Muscle layer of duodenum (tissue), 2 donors: ENCODE data around the gene GNMT.
A peak's percentile ranks its signal among the peaks of the same experiment; 100 is the strongest.
"Not testable (repeated sequence)": the region's sequence is repeated elsewhere in the genome, so short reads cannot be mapped to it uniquely, and the experiment has no call there.

Source experiments
- H3K27ac ChIP-seq: one replicate; pipeline ENCODE4 v1.7.0; 2013; ENCODE audit warnings: mild to moderate bottlenecking, low read length
- H3K27me3 ChIP-seq: one replicate; pipeline ENCODE4 v1.7.0; 2013; ENCODE audit warnings: low read depth, mild to moderate bottlenecking, control low read depth, low read length
- H3K36me3 ChIP-seq, 2 donors: one replicate each; pipeline ENCODE4 v1.7.0; 2013; ENCODE audit warnings: low read length in 2 of 2, control low read depth in 1 of 2, mild to moderate bottlenecking in 1 of 2; ENCODE audit not compliant: insufficient read depth in 2 of 2, control insufficient read depth in 1 of 2
- H3K4me1 ChIP-seq, 2 donors: one replicate each; pipeline ENCODE4 v1.7.0; 2013; ENCODE audit warnings: low read length in 2 of 2, mild to moderate bottlenecking in 2 of 2, control low read depth in 1 of 2, moderate library complexity in 1 of 2; ENCODE audit not compliant: insufficient read depth in 2 of 2, control insufficient read depth in 1 of 2
- H3K4me3 ChIP-seq, 2 donors: one replicate each; pipeline ENCODE4 v1.7.0; 2013; ENCODE audit warnings: low read length in 2 of 2, low read depth in 1 of 2, mild to moderate bottlenecking in 1 of 2
- H3K9me3 ChIP-seq, 2 donors: one replicate each; pipeline ENCODE4 v1.7.0; 2013; ENCODE audit warnings: low read length in 2 of 2, control low read depth in 1 of 2, mild to moderate bottlenecking in 1 of 2; ENCODE audit not compliant: control insufficient read depth in 1 of 2
- donor health status: healthy.

Gene GNMT

GRCh38 chr6:42979523-42980177 is 19.1 kb downstream of the GNMT start:
- Histone ChIP-seq H3K4me3 (peak overlapping the region; percentile 83 to 84), H3K4me1 (peaks cover 11 to 29% of the 10 kb centered on the region in 2 donors), H3K36me3 (no peaks in the 10 kb centered on the region), H3K9me3 (no peaks in the 10 kb centered on the region), H3K27ac (peak overlapping the region; percentile 83), H3K27me3 (no peaks in the 10 kb centered on the region)

- Histone ChIP-seq H3K4me1 (peaks cover 19 to 42% of the 10 kb centered on the region in 2 donors), H3K36me3 (no peaks in the 10 kb centered on the region), H3K27me3 (no peaks in the 10 kb centered on the region), H3K27ac (no peak overlapping the region), H3K4me3 (no peak overlapping the region), H3K9me3 (no peaks in the 10 kb centered on the region)
These were observed 21.3 kb downstream of the GNMT start for GRCh38 chr6:42981836-42982235.

- peaks cover 4 to 6% of the 10 kb centered on the region in 2 donors for H3K36me3 ChIP-seq
- H3K27me3 ChIP-seq = no peaks in the 10 kb centered on the region
- H3K9me3 ChIP-seq = no peaks in the 10 kb centered on the region
- peaks cover 31 to 46% of the 10 kb centered on the region in 2 donors for H3K4me1 ChIP-seq
- H3K27ac ChIP-seq = peak within 1 kb of the TSS; percentile 84
- peak within 1 kb of the TSS; percentile 82 to 83 for H3K4me3 ChIP-seq
These were observed 23.7 kb downstream of the GNMT start, which contains the start of gene PPP2R5D for GRCh38 chr6:42984001-42984923. TSS of gene PPP2R5D (plus strand) at chr6:42984570. CDS start at chr6:42984678, 108 bp downstream.

GRCh38 chr6:42984924-42985475 is 24.4 kb downstream of the GNMT start:
- Histone ChIP-seq H3K9me3 (no peaks in the 10 kb centered on the region), H3K4me1 (peaks cover 24 to 41% of the 10 kb centered on the region in 2 donors), H3K27ac (peak overlapping the region; percentile 33)

GRCh38 chr6:42987533-42988451 is 27.2 kb downstream of the GNMT start:
- peaks cover 24 to 39% of the 10 kb centered on the region in 2 donors for H3K4me1 ChIP-seq
- H3K4me3 ChIP-seq = no peak overlapping the region
- H3K27ac ChIP-seq = no peak overlapping the region
- no peaks in the 10 kb centered on the region for H3K9me3 ChIP-seq
- peaks cover 14 to 17% of the 10 kb centered on the region in 2 donors for H3K36me3 ChIP-seq
- H3K27me3 ChIP-seq = no peaks in the 10 kb centered on the region

More at GRCh38 chr6:42984924-42985475, 24.4 kb downstream of the GNMT start:
- Histone ChIP-seq H3K27me3 (no peaks in the 10 kb centered on the region), H3K36me3 (peaks cover 11 to 14% of the 10 kb centered on the region in 2 donors), H3K4me3 (peak overlapping the region; percentile 82 to 83)

GRCh38 chr6:42988486-42989020 is 28.0 kb downstream of the GNMT start:
- no peak overlapping the region for H3K27ac ChIP-seq
- peaks cover 24 to 39% of the 10 kb centered on the region in 2 donors for H3K4me1 ChIP-seq

GRCh38 chr6:42989923-42990322 is 29.4 kb downstream of the GNMT start:
- Histone ChIP-seq H3K27ac (no peak overlapping the region), H3K36me3 (peaks cover 17 to 19% of the 10 kb centered on the region in 2 donors), H3K9me3 (no peaks in the 10 kb centered on the region), H3K4me1 (peaks cover 24 to 34% of the 10 kb centered on the region in 2 donors), H3K4me3 (no peak overlapping the region), H3K27me3 (no peaks in the 10 kb centered on the region)

More at GRCh38 chr6:42988486-42989020, 28.0 kb downstream of the GNMT start:
- H3K27me3 ChIP-seq = no peaks in the 10 kb centered on the region
- peaks cover 17% of the 10 kb centered on the region in 2 donors for H3K36me3 ChIP-seq
- no peak overlapping the region for H3K4me3 ChIP-seq
- H3K9me3 ChIP-seq = no peaks in the 10 kb centered on the region

- no peaks in the 10 kb centered on the region for H3K27me3 ChIP-seq
- peaks cover 2 to 6% of the 10 kb centered on the region in 2 donors for H3K4me1 ChIP-seq
- no peak overlapping the region for H3K4me3 ChIP-seq
- peaks cover 16 to 19% of the 10 kb centered on the region in 2 donors for H3K36me3 ChIP-seq
- no peak overlapping the region for H3K27ac ChIP-seq
- H3K9me3 ChIP-seq = no peaks in the 10 kb centered on the region
These were observed 32.9 kb downstream of the GNMT start for GRCh38 chr6:42993445-42993844.

GRCh38 chr6:42996513-42996912 is 36.0 kb downstream of the GNMT start:
- no peak overlapping the region for H3K4me3 ChIP-seq
- H3K27ac ChIP-seq = no peak overlapping the region
- no peaks in the 10 kb centered on the region for H3K4me1 ChIP-seq
- no peaks in the 10 kb centered on the region for H3K9me3 ChIP-seq
- peaks cover 0 to 5% of the 10 kb centered on the region in 2 donors for H3K36me3 ChIP-seq
- H3K27me3 ChIP-seq = no peaks in the 10 kb centered on the region

- H3K36me3 ChIP-seq, H3K9me3 ChIP-seq, H3K27ac ChIP-seq, H3K4me3 ChIP-seq, H3K4me1 ChIP-seq, H3K27me3 ChIP-seq: not testable (repeated sequence)
These were observed 37.7 kb downstream of the GNMT start for GRCh38 chr6:42998205-42998604.
